C4-2B (cell line): ENCODE measurements around the gene ZCWPW1.

Experiments
- CTCF ChIP-seq: fragments of 450-650 bp; conservative IDR thresholded peaks from 2 replicates; pipeline ENCODE4 v1.5.1; 2017; ENCODE audit warnings: mild to moderate bottlenecking
- ZFX ChIP-seq: fragments of 450-650 bp; IDR thresholded peaks from 2 replicates; pipeline ENCODE4 v1.6.1; 2017

GRCh38 chr7:100456562-100456961 lies 28.1 kb upstream of the ZCWPW1 start:
- no peak for TF ChIP-seq CTCF
- no peak for TF ChIP-seq ZFX
